Keratinocyte (primary cell): Measurements from ENCODE around the gene LRIT2.

Experiments
- CTCF ChIP-seq, 3 experiments: IDR thresholded peaks in 1 of 3; conservative IDR thresholded peaks in 1 of 3; optimal IDR thresholded peaks in 1 of 3; 2 replicates in 2 of 3; 3 replicates in 1 of 3; pipeline versions ENCODE3 to v1.5.1; 2011; ENCODE audit warnings: low read length in 3 of 3, mild to moderate bottlenecking in 3 of 3, moderate library complexity in 2 of 3, control low read depth in 1 of 3, inconsistent platforms in 1 of 3; ENCODE audit not compliant: insufficient read depth in 2 of 3; ENCODE audit errors: extremely low read depth in 1 of 3
- EZH2 ChIP-seq: IDR thresholded peaks from one replicate; pipeline ENCODE4 v1.6.1; 2012; ENCODE audit warnings: inconsistent platforms, mild to moderate bottlenecking, low read length, moderate library complexity

GRCh38 chr10:84227810-84228209 is 2.5 kb upstream of the LRIT2 start:
- TF ChIP-seq CTCF (optimal IDR thresholded peaks at IDR 0.05 in 1 of 3, IDR thresholded peaks at IDR 0.05 in 1 of 3, conservative IDR thresholded peaks at IDR 0.05 in 1 of 3; ENCODE audit: extremely low read depth in 1 of 3, insufficient read depth in 2 of 3, low read length in 3 of 3), result no peak
- TF ChIP-seq EZH2, result no peak
